ENCODE data around the gene BICC1.

BICC1 gene

GRCh38 chr10:58796824-58797223 lies 284.2 kb downstream of the BICC1 start:
- H3K27ac ChIP-seq (ENCODE audit: low read depth, low read length) = peak overlapping the region; percentile 25

GRCh38 chr10:58797356-58797755 lies 284.7 kb downstream of the BICC1 start:
- H3K79me2 ChIP-seq (ENCODE audit: control insufficient read depth, insufficient read depth, low read length, unreplicated experiment) = no peaks in the 10 kb centered on the region
- no peaks in the 10 kb centered on the region for H3K27me3 ChIP-seq (ENCODE audit: insufficient read depth, low read length)
- no peak overlapping the region for H2AFZ ChIP-seq (ENCODE audit: low read length, unreplicated experiment)
- peaks cover 16% of the 10 kb centered on the region for H3K4me1 ChIP-seq (ENCODE audit: control insufficient read depth, insufficient read depth, low read length, unreplicated experiment)
- peak overlapping the region; percentile 25; the same call in 1 of the 2 replicates for H3K27ac ChIP-seq (ENCODE audit: low read depth, low read length)
- 0 out of 2 replicates have a peak, but pooled peaks cover 3% of the 10 kb centered on the region for H3K36me3 ChIP-seq (ENCODE audit: insufficient read depth, low read length)
- H3K4me3 ChIP-seq (ENCODE audit: low read depth, low read length) = no peak overlapping the region

More at GRCh38 chr10:58796824-58797223, 284.2 kb downstream of the BICC1 start:
- H3K27me3 ChIP-seq (ENCODE audit: insufficient read depth, low read length) = no peaks in the 10 kb centered on the region
- no peaks in the 10 kb centered on the region for H3K79me2 ChIP-seq (ENCODE audit: control insufficient read depth, insufficient read depth, low read length, unreplicated experiment)
- H3K4me3 ChIP-seq (ENCODE audit: low read depth, low read length) = no peak overlapping the region
- no peak overlapping the region for H2AFZ ChIP-seq (ENCODE audit: low read length, unreplicated experiment)
- 0 out of 2 replicates have a peak, but pooled peaks cover 3% of the 10 kb centered on the region for H3K36me3 ChIP-seq (ENCODE audit: insufficient read depth, low read length)
- H3K4me1 ChIP-seq (ENCODE audit: control insufficient read depth, insufficient read depth, low read length, unreplicated experiment) = peaks cover 16% of the 10 kb centered on the region

GRCh38 chr10:58802047-58802446 lies 289.4 kb downstream of the BICC1 start:
- Histone ChIP-seq H3K27me3 (ENCODE audit: insufficient read depth, low read length) (no peaks in the 10 kb centered on the region), H3K36me3 (ENCODE audit: insufficient read depth, low read length) (peaks cover 11% of the 10 kb centered on the region)

GRCh38 chr10:58806323-58806722 lies 293.7 kb downstream of the BICC1 start:
- Histone ChIP-seq H3K36me3 (ENCODE audit: insufficient read depth, low read length) (peaks cover 8% of the 10 kb centered on the region), H3K4me3 (ENCODE audit: low read depth, low read length) (no peak overlapping the region), H2AFZ (ENCODE audit: low read length, unreplicated experiment) (no peak overlapping the region), H3K4me1 (ENCODE audit: control insufficient read depth, insufficient read depth, low read length, unreplicated experiment) (peaks cover 25% of the 10 kb centered on the region), H3K79me2 (ENCODE audit: control insufficient read depth, insufficient read depth, low read length, unreplicated experiment) (no peaks in the 10 kb centered on the region), H3K27me3 (ENCODE audit: insufficient read depth, low read length) (no peaks in the 10 kb centered on the region), H3K27ac (ENCODE audit: low read depth, low read length) (peak overlapping the region; percentile 66)

More at GRCh38 chr10:58802047-58802446, 289.4 kb downstream of the BICC1 start:
- Histone ChIP-seq H3K4me3 (ENCODE audit: low read depth, low read length) (no peak overlapping the region), H3K79me2 (ENCODE audit: control insufficient read depth, insufficient read depth, low read length, unreplicated experiment) (no peaks in the 10 kb centered on the region), H3K27ac (ENCODE audit: low read depth, low read length) (no peak overlapping the region), H3K4me1 (ENCODE audit: control insufficient read depth, insufficient read depth, low read length, unreplicated experiment) (peaks cover 20% of the 10 kb centered on the region), H2AFZ (ENCODE audit: low read length, unreplicated experiment) (no peak overlapping the region)

GRCh38 chr10:58806970-58807628 lies 294.4 kb downstream of the BICC1 start:
- Histone ChIP-seq H3K79me2 (ENCODE audit: control insufficient read depth, insufficient read depth, low read length, unreplicated experiment) (no peaks in the 10 kb centered on the region), H2AFZ (ENCODE audit: low read length, unreplicated experiment) (no peak overlapping the region), H3K4me3 (ENCODE audit: low read depth, low read length) (peak overlapping the region; percentile 19; the same call in 1 of the 2 replicates), H3K27me3 (ENCODE audit: insufficient read depth, low read length) (no peaks in the 10 kb centered on the region), H3K4me1 (ENCODE audit: control insufficient read depth, insufficient read depth, low read length, unreplicated experiment) (peaks cover 25% of the 10 kb centered on the region), H3K27ac (ENCODE audit: low read depth, low read length) (peak overlapping the region; percentile 66), H3K36me3 (ENCODE audit: insufficient read depth, low read length) (peaks cover 8% of the 10 kb centered on the region)

- Histone ChIP-seq H3K27me3 (ENCODE audit: insufficient read depth, low read length) (no peaks in the 10 kb centered on the region), H3K27ac (ENCODE audit: low read depth, low read length) (peak overlapping the region; percentile 66), H2AFZ (ENCODE audit: low read length, unreplicated experiment) (no peak overlapping the region), H3K4me1 (ENCODE audit: control insufficient read depth, insufficient read depth, low read length, unreplicated experiment) (peaks cover 25% of the 10 kb centered on the region), H3K4me3 (ENCODE audit: low read depth, low read length) (peak overlapping the region; percentile 19; the same call in 1 of the 2 replicates), H3K79me2 (ENCODE audit: control insufficient read depth, insufficient read depth, low read length, unreplicated experiment) (no peaks in the 10 kb centered on the region), H3K36me3 (ENCODE audit: insufficient read depth, low read length) (peaks cover 8% of the 10 kb centered on the region)
Measured at GRCh38 chr10:58807629-58808022, 295.0 kb downstream of the BICC1 start.

- Histone ChIP-seq H3K79me2 (ENCODE audit: control insufficient read depth, insufficient read depth, low read length, unreplicated experiment) (no peaks in the 10 kb centered on the region), H3K4me1 (ENCODE audit: control insufficient read depth, insufficient read depth, low read length, unreplicated experiment) (peaks cover 25% of the 10 kb centered on the region), H2AFZ (ENCODE audit: low read length, unreplicated experiment) (no peak overlapping the region), H3K36me3 (ENCODE audit: insufficient read depth, low read length) (peaks cover 14% of the 10 kb centered on the region), H3K4me3 (ENCODE audit: low read depth, low read length) (no peak overlapping the region), H3K27me3 (ENCODE audit: insufficient read depth, low read length) (no peaks in the 10 kb centered on the region), H3K27ac (ENCODE audit: low read depth, low read length) (no peak overlapping the region)
Measured at GRCh38 chr10:58810751-58811150, 298.1 kb downstream of the BICC1 start.

GRCh38 chr10:58813573-58813972 lies 300.9 kb downstream of the BICC1 start:
- Histone ChIP-seq H3K4me3 (ENCODE audit: low read depth, low read length) (no peak overlapping the region), H2AFZ (ENCODE audit: low read length, unreplicated experiment) (no peak overlapping the region), H3K36me3 (ENCODE audit: insufficient read depth, low read length) (0 out of 2 replicates have a peak, but pooled peaks cover 6% of the 10 kb centered on the region), H3K27me3 (ENCODE audit: insufficient read depth, low read length) (no peaks in the 10 kb centered on the region), H3K79me2 (ENCODE audit: control insufficient read depth, insufficient read depth, low read length, unreplicated experiment) (no peaks in the 10 kb centered on the region), H3K27ac (ENCODE audit: low read depth, low read length) (no peak overlapping the region), H3K4me1 (ENCODE audit: control insufficient read depth, insufficient read depth, low read length, unreplicated experiment) (peaks cover 16% of the 10 kb centered on the region)

GRCh38 chr10:58817201-58817846 lies 304.7 kb downstream of the BICC1 start:
- H3K27ac ChIP-seq (ENCODE audit: low read depth, low read length) = no peak overlapping the region
- 0 out of 2 replicates have a peak, but pooled peaks cover 6% of the 10 kb centered on the region for H3K36me3 ChIP-seq (ENCODE audit: insufficient read depth, low read length)
- H3K4me3 ChIP-seq (ENCODE audit: low read depth, low read length) = no peak overlapping the region
- no peak overlapping the region for H2AFZ ChIP-seq (ENCODE audit: low read length, unreplicated experiment)
- no peaks in the 10 kb centered on the region for H3K79me2 ChIP-seq (ENCODE audit: control insufficient read depth, insufficient read depth, low read length, unreplicated experiment)
- H3K27me3 ChIP-seq (ENCODE audit: insufficient read depth, low read length) = no peaks in the 10 kb centered on the region
- peaks cover 49% of the 10 kb centered on the region for H3K4me1 ChIP-seq (ENCODE audit: control insufficient read depth, insufficient read depth, low read length, unreplicated experiment)

- H3K4me3 ChIP-seq (ENCODE audit: low read depth, low read length) = no peak overlapping the region
- H3K79me2 ChIP-seq (ENCODE audit: control insufficient read depth, insufficient read depth, low read length, unreplicated experiment) = no peaks in the 10 kb centered on the region
- peaks cover 49% of the 10 kb centered on the region for H3K4me1 ChIP-seq (ENCODE audit: control insufficient read depth, insufficient read depth, low read length, unreplicated experiment)
- no peaks in the 10 kb centered on the region for H3K27me3 ChIP-seq (ENCODE audit: insufficient read depth, low read length)
- no peak overlapping the region for H2AFZ ChIP-seq (ENCODE audit: low read length, unreplicated experiment)
- H3K27ac ChIP-seq (ENCODE audit: low read depth, low read length) = no peak overlapping the region
- 0 out of 2 replicates have a peak, but pooled peaks cover 2% of the 10 kb centered on the region for H3K36me3 ChIP-seq (ENCODE audit: insufficient read depth, low read length)
Measured at GRCh38 chr10:58818900-58819299, 306.2 kb downstream of the BICC1 start.
